ENCODE data around the gene CUBN. TPM values are rescaled to one million over a fixed set of nuclear protein-coding genes. Genes with fewer than 3 reads are reported as not detected.
A peak's percentile ranks its signal among the peaks of the same experiment; 100 is the strongest.

The CUBN gene
- total and polyA plus RNA-seq, 8 donors = under 0.01 to 16.3 (median 1.2) TPM

- Histone ChIP-seq H3K36me3 (peaks cover 0 to 13% (median 6%) of the 10 kb centered on the region in 4 donors), H3K4me3 (no peak overlapping the region), H3K9me3 (no peaks in the 10 kb centered on the region), H3K27ac (no peak overlapping the region), H3K27me3 (no peaks in the 10 kb centered on the region), H3K4me1 (peaks cover 0 to 32% (median 14%) of the 10 kb centered on the region in 4 donors)
- 42 to 68% (median 56%) methylated on average over 7 of the region's 7 CpGs for WGBS, 5 donors
- peak in 1 of 2 donors; percentile 82 for DNase-seq
- intact Hi-C loops (cut with DNase I; ENCODE audit: low total_unique reads) = no loop called here
- TF ChIP-seq POLR2AphosphoS5 (IDR thresholded peaks at IDR 0.05) = no peak
- peak in 5 of 7 experiments; percentile 34 to 77 (median 61) for TF ChIP-seq CTCF (IDR thresholded peaks at IDR 0.05)
These were observed 351.9 kb downstream of the CUBN start for GRCh38 chr10:16777473-16778370.

GRCh38 chr10:16776896-16777295, 352.7 kb downstream of the CUBN start:
- WGBS, 5 donors = 60 to 82% (median 81%) methylated on average over 3 of the region's 3 CpGs
- intact Hi-C loops (cut with DNase I; ENCODE audit: low total_unique reads) = no loop called here
- peaks cover 0 to 32% (median 14%) of the 10 kb centered on the region in 4 donors for H3K4me1 ChIP-seq
- H3K27ac ChIP-seq = no peak overlapping the region
- TF ChIP-seq POLR2A (IDR thresholded peaks at IDR 0.05) (no peak), POLR2AphosphoS5 (IDR thresholded peaks at IDR 0.05) (no peak)
- H3K4me3 ChIP-seq = no peak overlapping the region
- no peaks in the 10 kb centered on the region for H3K27me3 ChIP-seq
- H3K9me3 ChIP-seq = no peaks in the 10 kb centered on the region
- DNase-seq = no peak
- H3K36me3 ChIP-seq = peaks cover 0 to 13% (median 6%) of the 10 kb centered on the region in 4 donors

Small RNA genes within 50 kb of the gene (small RNA-seq; reads per million reads assigned to genes)
- gene AC067747.1 = 0 reads per million in 4 donors

Other genes with a start within 250 kb of the CUBN start
- gene TRDMT1, start 71.9 kb upstream of the CUBN start, total RNA-seq = 10 to 100 TPM in 3 of 5 donors, 1 to 10 TPM in 2; 2.9 to 44.9 (median 10.7) TPM
- 1 to 10 TPM; 1.4 to 3.9 (median 3.4) TPM for gene TRDMT1, start 71.9 kb upstream of the CUBN start, polyA plus RNA-seq
- gene VIM, start 98.4 kb upstream of the CUBN start, total RNA-seq = 100 to 1,000 TPM; 348 to 723 (median 536) TPM
- gene VIM, start 98.4 kb upstream of the CUBN start, polyA plus RNA-seq = 100 to 1,000 TPM; 269 to 570 (median 340) TPM